ENCODE measurements around the gene LCP2. TPM values are rescaled to one million over a fixed set of nuclear protein-coding genes. Genes with fewer than 3 reads are reported as not detected.

LCP2 gene
- total RNA-seq, 1 donor from 2014 or later = 254 TPM

GRCh38 chr5:170301981-170302652 lies 4.5 kb upstream of the LCP2 start:
- H3K27me3 Mint-ChIP-seq (ENCODE audit: low read depth) = no peaks in the 10 kb centered on the region
- peak overlapping the region; percentile 45 for H3K4me3 Mint-ChIP-seq (ENCODE audit: low read depth)
- peaks cover 68% of the 10 kb centered on the region for H3K4me1 Mint-ChIP-seq (ENCODE audit: low read depth)
- peak overlapping the region; percentile 68 for H3K27ac Mint-ChIP-seq
- H3K9me3 Mint-ChIP-seq = no peaks in the 10 kb centered on the region
- no peak for DNase-seq (ENCODE audit: low spot score)
- intact Hi-C loops (cut with micrococcal nuclease) = loop anchor here (5.0 kb wide), 1 partner anchor 35 kb away; no protein-coding TSS in a partner anchor
- H3K36me3 Mint-ChIP-seq (ENCODE audit: low read depth) = peaks cover 9% of the 10 kb centered on the region

GRCh38 chr5:170301149-170301548 lies 3.6 kb upstream of the LCP2 start:
- Mint-ChIP-seq H3K4me1 (ENCODE audit: low read depth) (peaks cover 60% of the 10 kb centered on the region), H3K27me3 (ENCODE audit: low read depth) (no peaks in the 10 kb centered on the region), H3K9me3 (no peaks in the 10 kb centered on the region), H3K4me3 (ENCODE audit: low read depth) (no peak overlapping the region), H3K36me3 (ENCODE audit: low read depth) (peaks cover 18% of the 10 kb centered on the region), H3K27ac (peak overlapping the region; percentile 50)
- no peak for DNase-seq (ENCODE audit: low spot score)
- intact Hi-C loops (cut with micrococcal nuclease) = loop anchor here (5.0 kb wide), 1 partner anchor 34 kb away; no protein-coding TSS in a partner anchor

- H3K4me3 Mint-ChIP-seq (ENCODE audit: low read depth) = no peak overlapping the region
- no peaks in the 10 kb centered on the region for H3K27me3 Mint-ChIP-seq (ENCODE audit: low read depth)
- H3K36me3 Mint-ChIP-seq (ENCODE audit: low read depth) = peaks cover 25% of the 10 kb centered on the region
- no peaks in the 10 kb centered on the region for H3K9me3 Mint-ChIP-seq
- intact Hi-C loops (cut with micrococcal nuclease) = loop anchor here (5.0 kb wide), 1 partner anchor 33 kb away; no protein-coding TSS in a partner anchor
- DNase-seq (ENCODE audit: low spot score) = no peak
- H3K4me1 Mint-ChIP-seq (ENCODE audit: low read depth) = peaks cover 57% of the 10 kb centered on the region
- no peak overlapping the region for H3K27ac Mint-ChIP-seq
Measured at GRCh38 chr5:170300361-170301013, 2.9 kb upstream of the LCP2 start.

GRCh38 chr5:170296935-170297588 lies 515 bp downstream of the LCP2 start:
- peak overlapping the region; percentile 98 for H3K4me3 Mint-ChIP-seq (ENCODE audit: low read depth)
- no peaks in the 10 kb centered on the region for H3K27me3 Mint-ChIP-seq (ENCODE audit: low read depth)
- intact Hi-C loops (cut with micrococcal nuclease) = loop anchor here (1.0 to 10.0 kb wide), 3 partner anchors 18 to 492 kb away; no protein-coding TSS in a partner anchor

GRCh38 chr5:170296036-170296934 lies 1.3 kb downstream of the LCP2 start:
- peaks cover 64% of the 10 kb centered on the region for H3K36me3 Mint-ChIP-seq (ENCODE audit: low read depth)
- DNase-seq (ENCODE audit: low spot score) = no peak
- H3K27me3 Mint-ChIP-seq (ENCODE audit: low read depth) = no peaks in the 10 kb centered on the region
- peaks cover 68% of the 10 kb centered on the region for H3K4me1 Mint-ChIP-seq (ENCODE audit: low read depth)
- H3K9me3 Mint-ChIP-seq = no peaks in the 10 kb centered on the region
- peak overlapping the region; percentile 98 for H3K4me3 Mint-ChIP-seq (ENCODE audit: low read depth)
- intact Hi-C loops (cut with micrococcal nuclease) = loop anchor here (10.0 kb wide), 1 partner anchor 491 kb away; no protein-coding TSS in a partner anchor
- peak overlapping the region; percentile 87 for H3K27ac Mint-ChIP-seq

More at GRCh38 chr5:170296935-170297588, 515 bp downstream of the LCP2 start:
- DNase-seq (ENCODE audit: low spot score) = no peak
- Mint-ChIP-seq H3K36me3 (ENCODE audit: low read depth) (peaks cover 57% of the 10 kb centered on the region), H3K4me1 (ENCODE audit: low read depth) (peaks cover 64% of the 10 kb centered on the region), H3K9me3 (no peaks in the 10 kb centered on the region), H3K27ac (peak overlapping the region; percentile 87)

- H3K27me3 Mint-ChIP-seq (ENCODE audit: low read depth) = no peaks in the 10 kb centered on the region
- H3K4me3 Mint-ChIP-seq (ENCODE audit: low read depth) = peak overlapping the region; percentile 98
- no peaks in the 10 kb centered on the region for H3K9me3 Mint-ChIP-seq
- H3K36me3 Mint-ChIP-seq (ENCODE audit: low read depth) = peaks cover 82% of the 10 kb centered on the region
- intact Hi-C loops (cut with micrococcal nuclease) = loop anchor here (10.0 kb wide), 1 partner anchor 490 kb away; no protein-coding TSS in a partner anchor
- peak overlapping the region; percentile 58 for H3K27ac Mint-ChIP-seq
- peaks cover 76% of the 10 kb centered on the region for H3K4me1 Mint-ChIP-seq (ENCODE audit: low read depth)
- DNase-seq (ENCODE audit: low spot score) = no peak
Measured at GRCh38 chr5:170294556-170294955, 3.0 kb downstream of the LCP2 start.

- H3K27ac Mint-ChIP-seq = peak overlapping the region; percentile 92
- peak overlapping the region; percentile 98 for H3K4me3 Mint-ChIP-seq (ENCODE audit: low read depth)
- intact Hi-C loops (cut with micrococcal nuclease) = loop anchor here (10.0 kb wide), 1 partner anchor 489 kb away; no protein-coding TSS in a partner anchor
- DNase-seq (ENCODE audit: low spot score) = no peak
- H3K36me3 Mint-ChIP-seq (ENCODE audit: low read depth) = peaks cover 87% of the 10 kb centered on the region
- no peaks in the 10 kb centered on the region for H3K9me3 Mint-ChIP-seq
- H3K4me1 Mint-ChIP-seq (ENCODE audit: low read depth) = peaks cover 76% of the 10 kb centered on the region
- no peaks in the 10 kb centered on the region for H3K27me3 Mint-ChIP-seq (ENCODE audit: low read depth)
Measured at GRCh38 chr5:170294057-170294456, 3.5 kb downstream of the LCP2 start.

GRCh38 chr5:170293273-170293672 lies 4.3 kb downstream of the LCP2 start:
- no peaks in the 10 kb centered on the region for H3K9me3 Mint-ChIP-seq
- H3K36me3 Mint-ChIP-seq (ENCODE audit: low read depth) = peaks cover 95% of the 10 kb centered on the region
- H3K27ac Mint-ChIP-seq = peak overlapping the region; percentile 92
- peaks cover 76% of the 10 kb centered on the region for H3K4me1 Mint-ChIP-seq (ENCODE audit: low read depth)
- no peaks in the 10 kb centered on the region for H3K27me3 Mint-ChIP-seq (ENCODE audit: low read depth)
- intact Hi-C loops (cut with micrococcal nuclease) = loop anchor here (1.0 to 10.0 kb wide), 2 partner anchors 14 to 488 kb away; no protein-coding TSS in a partner anchor
- peak; percentile 60 for DNase-seq (ENCODE audit: low spot score)
- H3K4me3 Mint-ChIP-seq (ENCODE audit: low read depth) = peak overlapping the region; percentile 98

GRCh38 chr5:170292179-170293104 lies 5.1 kb downstream of the LCP2 start:
- H3K27me3 Mint-ChIP-seq (ENCODE audit: low read depth) = no peaks in the 10 kb centered on the region
- peak overlapping the region; percentile 98 for H3K4me3 Mint-ChIP-seq (ENCODE audit: low read depth)
- intact Hi-C loops (cut with micrococcal nuclease) = loop anchor here (1.0 to 10.0 kb wide), 2 partner anchors 13 to 488 kb away; no protein-coding TSS in a partner anchor
- no peaks in the 10 kb centered on the region for H3K9me3 Mint-ChIP-seq
- H3K36me3 Mint-ChIP-seq (ENCODE audit: low read depth) = peaks cover 100% of the 10 kb centered on the region
- DNase-seq (ENCODE audit: low spot score) = no peak
- H3K27ac Mint-ChIP-seq = peak overlapping the region; percentile 92
- H3K4me1 Mint-ChIP-seq (ENCODE audit: low read depth) = peaks cover 77% of the 10 kb centered on the region

GRCh38 chr5:170290498-170290897 lies 7.1 kb downstream of the LCP2 start:
- H3K27me3 Mint-ChIP-seq (ENCODE audit: low read depth) = no peaks in the 10 kb centered on the region

GRCh38 chr5:170289764-170290163 lies 7.8 kb downstream of the LCP2 start:
- no peaks in the 10 kb centered on the region for H3K9me3 Mint-ChIP-seq
- peak overlapping the region; percentile 91 for H3K27ac Mint-ChIP-seq
- H3K27me3 Mint-ChIP-seq (ENCODE audit: low read depth) = no peaks in the 10 kb centered on the region
- H3K4me3 Mint-ChIP-seq (ENCODE audit: low read depth) = peak overlapping the region; percentile 76
- peaks cover 100% of the 10 kb centered on the region for H3K36me3 Mint-ChIP-seq (ENCODE audit: low read depth)
- intact Hi-C loops (cut with micrococcal nuclease) = loop anchor here (10.0 kb wide), 1 partner anchor 485 kb away; no protein-coding TSS in a partner anchor
- peaks cover 94% of the 10 kb centered on the region for H3K4me1 Mint-ChIP-seq (ENCODE audit: low read depth)
- no peak for DNase-seq (ENCODE audit: low spot score)

More at GRCh38 chr5:170290498-170290897, 7.1 kb downstream of the LCP2 start:
- H3K27ac Mint-ChIP-seq = peak overlapping the region; percentile 92
- DNase-seq (ENCODE audit: low spot score) = no peak
- intact Hi-C loops (cut with micrococcal nuclease) = loop anchor here (10.0 kb wide), 1 partner anchor 486 kb away; no protein-coding TSS in a partner anchor
- peaks cover 94% of the 10 kb centered on the region for H3K4me1 Mint-ChIP-seq (ENCODE audit: low read depth)
- H3K36me3 Mint-ChIP-seq (ENCODE audit: low read depth) = peaks cover 100% of the 10 kb centered on the region
- no peaks in the 10 kb centered on the region for H3K9me3 Mint-ChIP-seq
- peak overlapping the region; percentile 76 for H3K4me3 Mint-ChIP-seq (ENCODE audit: low read depth)

All from activated T-helper 2 cell treated with anti-CD3 and anti-CD28 coated beads, Interferon-gamma antibody, Interleukin-2, Interleukin-4, amounts not matched to agents 10 μg/mL and 5 μg/mL and 100 μg/mL, durations not matched to agents 14 hours and 24 hours and 36 hours (primary cell).